Lung (tissue), 12 donors: ENCODE data around the gene HS3ST1. TPM values are rescaled to one million over a fixed set of nuclear protein-coding genes. Genes with fewer than 3 reads are reported as not detected.
A peak's percentile ranks its signal among the peaks of the same experiment; 100 is the strongest.

Experiments
- ATAC-seq: fragments of 200-7000 bp; cut with Tn5 transposase; one replicate; pipeline ENCODE4 v1.9.1; 2020; ENCODE audit warnings: moderate number of reproducible peaks; ENCODE audit not compliant: insufficient read depth, low FRiP score
- DNase-seq, 3 donors: peaks; one replicate each; pipeline ENCODE4 v3.0.0-alpha.2; 2013 to 2017
- H3K27ac ChIP-seq, 2 donors: one replicate each; pipeline ENCODE4 v1.5.1; 2013; ENCODE audit warnings: mild to moderate bottlenecking in 2 of 2, moderate library complexity in 2 of 2, control low read depth in 1 of 2, inconsistent platforms in 1 of 2, low read depth in 1 of 2, low read length in 1 of 2
- H3K27me3 ChIP-seq, 3 donors: one replicate each; pipeline ENCODE4 v1.5.1; 2013; ENCODE audit warnings: low read length in 2 of 3; ENCODE audit not compliant: control insufficient read depth in 3 of 3, insufficient read depth in 3 of 3
- H3K36me3 ChIP-seq, 4 donors: one replicate each; pipeline ENCODE4 v1.5.1; 2013; ENCODE audit warnings: low read length in 4 of 4, mild to moderate bottlenecking in 1 of 4, moderate library complexity in 1 of 4; ENCODE audit not compliant: control insufficient read depth in 4 of 4, insufficient read depth in 4 of 4
- H3K4me1 ChIP-seq, 5 donors: one replicate each; pipeline ENCODE4 v1.5.1; 2013; ENCODE audit warnings: low read length in 5 of 5, mild to moderate bottlenecking in 2 of 5, moderate library complexity in 1 of 5; ENCODE audit not compliant: control insufficient read depth in 5 of 5, insufficient read depth in 5 of 5
- H3K4me3 ChIP-seq: one replicate; pipeline ENCODE4 v1.5.1; 2013; ENCODE audit warnings: mild to moderate bottlenecking, control low read depth, moderate library complexity
- H3K9ac ChIP-seq, 2 donors: one replicate each; pipeline ENCODE4 v1.5.1; 2013; ENCODE audit warnings: low read length in 2 of 2, control low read depth in 1 of 2; ENCODE audit not compliant: insufficient read depth in 1 of 2
- H3K9me3 ChIP-seq, 4 donors: one replicate each; pipeline ENCODE4 v1.5.1; 2013; ENCODE audit warnings: low read length in 3 of 4, mild to moderate bottlenecking in 1 of 4, moderate library complexity in 1 of 4; ENCODE audit not compliant: control insufficient read depth in 4 of 4, insufficient read depth in 3 of 4
- WGBS, 2 donors: extraction: QIAGEN DNeasy Blood & Tissue Kit; methylation state at CpG; one replicate each; pipeline ENCODE4 v1.1.7; 2013; 5-methylcytosine and 5-hydroxymethylcytosine counted together
- polyA plus RNA-seq, 2 donors: library from polyadenylated mRNA; stranded (reverse); fragments of 200-250 nt; gene quantifications; one replicate each; pipeline ENCODE4 v1.2.1, GENCODE V29; 2013
- total RNA-seq, 2 donors: library from RNA; depleted of rRNA in 1 of 2; stranded (reverse); fragments of >200 nt in 1 of 2; gene quantifications; one replicate each; pipeline ENCODE4 v1.2.1, GENCODE V29; 2014 to 2021
- TF ChIP-seq, protein P1 (sequence below): IDR thresholded peaks from 2 replicates; pipeline ENCODE4 v1.5.1; 2012; ENCODE audit warnings: mild to moderate bottlenecking; ENCODE audit errors: control extremely low read depth, extremely low read depth
- donor health status: control.
- donor health status: control.
- donor health status: Bipolar disorder and iron deficiency.
- donor health status: healthy.
- donor health status: DM: yes; HTN: yes; CAD: no.

HS3ST1 gene
- total and polyA plus RNA-seq, 4 donors, result 1.7 to 15.4 (median 11.0) TPM

DNA sequence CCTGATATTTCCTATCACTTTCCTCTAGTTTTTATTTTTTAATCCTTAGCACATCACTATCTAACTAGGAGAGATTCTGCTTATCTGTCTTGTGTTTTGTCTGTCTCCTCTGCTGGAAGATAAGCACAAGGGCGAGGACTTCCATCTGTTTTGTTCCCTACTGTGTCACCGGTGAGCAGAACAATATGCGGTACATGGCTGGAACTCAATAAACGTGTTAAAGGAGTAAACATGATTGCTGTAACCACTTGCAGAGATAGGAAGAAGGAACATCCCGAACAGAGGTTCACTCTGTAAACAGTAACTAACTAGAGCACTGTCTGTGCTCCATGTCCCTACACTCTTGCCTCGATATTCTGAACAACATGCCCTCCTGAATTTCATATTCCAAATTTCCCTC lies 5.2 kb downstream of the HS3ST1 start:
- WGBS, 2 donors, result 63 to 82% methylated on average over 6 of the region's 6 CpGs
- no peak for ATAC-seq
- peak in 1 of 3 donors; percentile 49 for DNase-seq
- Histone ChIP-seq H3K27ac (no peak overlapping the region), H3K4me1 (peaks cover 0 to 37% (median 8%) of the 10 kb centered on the region in 5 donors), H3K36me3 (no peaks in the 10 kb centered on the region), H3K9ac (no peak overlapping the region), H3K27me3 (no peaks in the 10 kb centered on the region), H3K9me3 (no peaks in the 10 kb centered on the region), H3K4me3 (no peak overlapping the region)
- TF ChIP-seq, protein P1, sequence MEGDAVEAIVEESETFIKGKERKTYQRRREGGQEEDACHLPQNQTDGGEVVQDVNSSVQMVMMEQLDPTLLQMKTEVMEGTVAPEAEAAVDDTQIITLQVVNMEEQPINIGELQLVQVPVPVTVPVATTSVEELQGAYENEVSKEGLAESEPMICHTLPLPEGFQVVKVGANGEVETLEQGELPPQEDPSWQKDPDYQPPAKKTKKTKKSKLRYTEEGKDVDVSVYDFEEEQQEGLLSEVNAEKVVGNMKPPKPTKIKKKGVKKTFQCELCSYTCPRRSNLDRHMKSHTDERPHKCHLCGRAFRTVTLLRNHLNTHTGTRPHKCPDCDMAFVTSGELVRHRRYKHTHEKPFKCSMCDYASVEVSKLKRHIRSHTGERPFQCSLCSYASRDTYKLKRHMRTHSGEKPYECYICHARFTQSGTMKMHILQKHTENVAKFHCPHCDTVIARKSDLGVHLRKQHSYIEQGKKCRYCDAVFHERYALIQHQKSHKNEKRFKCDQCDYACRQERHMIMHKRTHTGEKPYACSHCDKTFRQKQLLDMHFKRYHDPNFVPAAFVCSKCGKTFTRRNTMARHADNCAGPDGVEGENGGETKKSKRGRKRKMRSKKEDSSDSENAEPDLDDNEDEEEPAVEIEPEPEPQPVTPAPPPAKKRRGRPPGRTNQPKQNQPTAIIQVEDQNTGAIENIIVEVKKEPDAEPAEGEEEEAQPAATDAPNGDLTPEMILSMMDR, result no peak

DNA sequence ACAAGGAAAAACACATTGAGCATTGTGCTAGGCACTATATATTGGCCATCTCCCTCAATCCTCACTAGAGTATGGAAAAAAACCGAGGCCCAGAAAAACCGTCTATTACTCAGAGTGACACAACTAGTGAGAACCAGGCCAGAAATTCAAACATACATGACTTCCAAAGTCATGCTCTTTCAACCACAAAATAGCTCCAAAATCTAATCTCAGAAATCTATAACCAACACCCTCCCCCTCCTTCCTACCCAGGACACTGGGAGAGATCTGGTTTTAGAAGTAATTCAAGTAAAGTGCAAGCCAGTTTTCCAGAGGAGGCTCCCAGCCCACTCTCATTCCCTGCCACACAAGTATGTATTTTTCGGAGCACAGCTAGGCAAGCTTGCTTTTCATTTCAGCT lies 7.6 kb downstream of the HS3ST1 start:
- H3K27ac ChIP-seq, result peak overlapping the region in 1 of 2 donors; percentile 13
- no peak overlapping the region for H3K9ac ChIP-seq
- H3K4me3 ChIP-seq, result no peak overlapping the region
- peaks cover 0 to 16% (median 2%) of the 10 kb centered on the region in 5 donors for H3K4me1 ChIP-seq
- DNase-seq, result no peak
- H3K27me3 ChIP-seq, result no peaks in the 10 kb centered on the region
- WGBS, 2 donors, result 83 to 85% methylated on average over 3 of the region's 3 CpGs
- no peaks in the 10 kb centered on the region for H3K9me3 ChIP-seq
- H3K36me3 ChIP-seq, result peaks cover 0 to 7% (median 0%) of the 10 kb centered on the region in 4 donors
- TF ChIP-seq, protein P1, result no peak
- no peak for ATAC-seq

DNA sequence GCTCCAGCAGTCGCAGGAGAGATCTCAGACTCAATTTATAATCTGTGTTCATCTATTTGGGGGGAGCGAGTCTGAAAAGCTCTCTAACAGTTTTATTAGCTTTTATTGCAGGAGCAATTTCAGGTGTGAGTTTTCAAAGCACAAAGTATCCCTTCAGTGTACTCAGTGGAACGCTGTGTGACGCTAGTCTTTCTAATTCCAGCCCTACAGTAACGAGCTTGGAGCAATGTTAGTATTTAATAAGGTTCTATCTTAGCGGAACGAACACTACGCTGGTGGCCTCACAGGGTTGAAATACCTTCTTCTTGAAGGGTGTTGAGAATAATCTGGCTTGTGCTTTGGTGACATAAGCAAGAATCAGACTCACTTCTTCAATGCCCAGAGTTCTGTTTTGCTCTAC lies 8.4 kb downstream of the HS3ST1 start:
- WGBS, 2 donors, result 95 to 96% methylated on average over 8 of the region's 8 CpGs
- Histone ChIP-seq H3K9me3 (no peaks in the 10 kb centered on the region), H3K9ac (no peak overlapping the region), H3K4me1 (peaks cover 0 to 16% (median 0%) of the 10 kb centered on the region in 5 donors), H3K27me3 (no peaks in the 10 kb centered on the region), H3K4me3 (no peak overlapping the region), H3K27ac (no peak overlapping the region), H3K36me3 (peaks cover 0 to 7% (median 0%) of the 10 kb centered on the region in 4 donors)
- TF ChIP-seq, protein P1, result no peak
- no peak for DNase-seq
- ATAC-seq, result no peak

DNA sequence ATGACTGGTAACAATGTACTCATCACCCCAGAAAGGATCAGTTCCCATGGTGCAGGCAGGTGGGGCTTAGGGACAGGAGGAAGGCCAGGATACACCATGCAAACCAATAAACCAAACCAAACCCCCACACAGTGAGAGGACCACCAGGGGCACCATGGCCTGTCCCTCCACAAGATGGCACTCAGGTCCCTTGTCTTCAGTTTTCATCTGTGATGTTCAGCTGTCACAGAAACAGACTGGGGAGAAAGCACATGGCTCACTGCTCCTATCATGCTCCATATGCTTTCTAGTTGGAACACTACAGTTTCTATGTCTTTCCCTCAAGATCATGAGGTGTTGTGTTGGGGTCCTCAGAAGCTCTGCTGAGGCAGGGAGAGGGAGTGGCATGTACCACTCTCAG lies 10.1 kb downstream of the HS3ST1 start:
- Histone ChIP-seq H3K4me1 (peaks cover 0 to 8% (median 0%) of the 10 kb centered on the region in 5 donors), H3K27me3 (no peaks in the 10 kb centered on the region), H3K4me3 (no peak overlapping the region), H3K9ac (no peak overlapping the region), H3K36me3 (peaks cover 0 to 7% (median 0%) of the 10 kb centered on the region in 4 donors), H3K9me3 (no peaks in the 10 kb centered on the region), H3K27ac (no peak overlapping the region)
- DNase-seq (peak in 1 of 3 donors; percentile 25), ATAC-seq (no peak)
- TF ChIP-seq, protein P1, result no peak
